ENCODE measurements around the gene DPP6.

- TF ChIP-seq CTCF (optimal IDR thresholded peaks at IDR 0.05 in 1 of 3, IDR thresholded peaks at IDR 0.05 in 1 of 3, conservative IDR thresholded peaks at IDR 0.05 in 1 of 3; ENCODE audit: extremely low read depth in 1 of 3, insufficient read depth in 2 of 3, low read length in 3 of 3): no peak
- no peak for TF ChIP-seq EZH2 (IDR thresholded peaks at IDR 0.05; ENCODE audit: low read length)
Observed at GRCh38 chr7:154865984-154866685, 813.9 kb downstream of the DPP6 start.

Data from keratinocyte (primary cell).